Embryonic facial prominence (tissue), 1 donor: ENCODE results near the gene RIN2.

ENCODE experiments used
- DNase-seq: peaks from one replicate; pipeline ENCODE4 v3.0.0-alpha.2; 2016; ENCODE audit errors: extremely low spot score

The RIN2 gene

DNA sequence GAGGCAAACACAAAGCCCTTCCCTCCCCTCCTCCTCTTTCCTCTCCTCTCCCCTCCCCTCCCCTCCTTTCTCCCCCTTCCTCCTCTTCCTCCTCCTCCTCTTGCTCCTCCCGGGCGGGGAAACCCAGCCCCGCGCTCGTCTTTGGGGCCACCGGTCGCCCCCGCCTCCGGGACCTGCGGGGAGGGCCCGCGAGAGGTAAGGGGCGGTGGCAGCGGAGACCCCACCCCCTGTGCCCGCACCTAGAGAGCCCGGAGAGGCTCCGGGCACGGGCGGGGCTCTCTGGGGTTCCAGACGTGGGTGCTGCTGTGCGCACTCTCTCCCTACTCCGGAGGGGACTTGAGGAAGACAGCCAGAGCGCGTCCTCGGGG, at the start of gene RIN2:
Gene RIN2 (plus strand): TSS at position 126 of the 368 bp plus-strand sequence. CDS start 131,344 bp downstream, outside the sequence.
- DNase-seq: no peak

DNA sequence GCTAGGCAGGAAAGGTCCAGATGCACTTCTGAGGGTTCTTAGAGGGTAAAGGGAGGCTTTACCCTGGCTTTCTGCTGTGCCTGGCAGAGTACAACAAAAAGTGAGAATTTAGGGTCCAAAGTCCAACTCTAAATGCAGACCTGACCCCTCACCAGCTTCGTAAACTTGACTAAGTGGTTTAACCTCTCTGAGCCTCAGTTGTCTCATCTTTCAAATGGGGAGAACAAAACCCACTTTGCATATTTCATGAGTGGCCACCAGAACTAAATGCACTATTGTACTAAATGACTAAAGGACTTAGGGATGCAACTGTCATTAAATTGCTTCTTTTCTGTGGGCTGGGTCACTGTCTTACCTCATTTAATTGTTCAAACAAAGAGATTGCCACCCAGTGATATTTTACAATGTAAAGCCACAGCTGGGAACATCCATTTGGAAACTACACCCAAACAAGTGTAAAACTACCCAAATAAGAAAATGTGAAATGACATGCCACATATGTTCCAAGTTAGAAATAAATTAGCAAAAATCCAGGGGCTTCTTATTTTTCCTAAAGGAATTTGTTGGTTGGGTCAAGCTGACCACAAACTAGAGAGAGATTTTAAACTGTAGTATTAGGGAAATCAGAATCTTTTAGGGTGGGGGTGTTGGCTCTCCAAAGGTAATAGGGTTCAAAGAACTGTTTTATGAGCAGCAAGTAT, 48.3 kb upstream of the RIN2 start:
- no peak for DNase-seq

DNA sequence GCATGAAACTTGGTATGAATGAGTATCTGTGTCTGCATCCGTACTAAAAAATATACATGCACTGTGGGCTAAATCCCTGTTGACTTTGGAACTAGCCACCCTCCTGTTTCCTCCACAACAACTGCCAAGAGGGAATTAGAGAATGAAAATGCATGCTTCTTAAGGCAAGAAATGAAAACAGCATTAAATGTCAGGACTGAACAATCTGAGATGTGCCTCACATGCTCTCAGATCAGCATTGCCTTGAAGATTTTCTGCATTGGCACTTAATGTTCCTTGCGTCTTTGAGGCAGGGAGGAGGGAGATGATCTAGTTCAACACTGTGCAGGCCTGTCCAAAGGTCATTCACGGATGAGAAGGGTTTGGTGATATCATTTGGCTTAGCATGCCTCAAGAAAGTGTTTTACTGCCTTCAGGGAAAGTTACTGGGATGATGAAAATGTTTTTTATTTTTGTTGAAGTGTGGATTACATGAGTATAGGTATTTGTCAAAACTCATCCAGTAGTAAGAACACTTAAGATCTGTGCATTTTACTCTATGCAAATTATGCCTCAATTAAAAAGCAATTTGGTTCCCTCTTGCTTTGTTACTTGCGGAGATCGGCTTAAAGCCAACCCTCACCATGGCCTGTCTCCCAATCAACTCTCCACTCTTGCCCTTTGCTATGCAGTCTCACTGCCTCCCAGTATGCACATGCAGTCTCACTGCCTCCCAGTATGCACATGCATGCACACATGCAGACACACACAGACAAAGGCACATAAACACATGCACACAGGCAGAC, 47.5 kb upstream of the RIN2 start:
- DNase-seq: peak; percentile 70

DNA sequence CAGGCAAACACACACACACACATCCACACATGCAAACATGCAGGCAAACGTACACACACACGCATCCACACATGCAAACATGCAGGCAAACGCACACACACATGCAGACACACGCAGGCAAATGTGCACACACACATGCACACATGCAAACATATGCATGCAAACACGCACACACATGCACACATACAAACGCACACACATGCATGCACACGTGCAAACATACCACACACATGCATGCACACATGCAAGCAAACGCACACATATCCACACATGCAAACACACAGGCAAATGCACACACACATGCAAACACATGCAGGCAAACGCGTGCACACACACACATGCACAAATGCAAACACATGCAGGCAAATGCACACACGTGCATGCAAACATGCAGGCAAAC, 46.9 kb upstream of the RIN2 start:
- no peak for DNase-seq

DNA sequence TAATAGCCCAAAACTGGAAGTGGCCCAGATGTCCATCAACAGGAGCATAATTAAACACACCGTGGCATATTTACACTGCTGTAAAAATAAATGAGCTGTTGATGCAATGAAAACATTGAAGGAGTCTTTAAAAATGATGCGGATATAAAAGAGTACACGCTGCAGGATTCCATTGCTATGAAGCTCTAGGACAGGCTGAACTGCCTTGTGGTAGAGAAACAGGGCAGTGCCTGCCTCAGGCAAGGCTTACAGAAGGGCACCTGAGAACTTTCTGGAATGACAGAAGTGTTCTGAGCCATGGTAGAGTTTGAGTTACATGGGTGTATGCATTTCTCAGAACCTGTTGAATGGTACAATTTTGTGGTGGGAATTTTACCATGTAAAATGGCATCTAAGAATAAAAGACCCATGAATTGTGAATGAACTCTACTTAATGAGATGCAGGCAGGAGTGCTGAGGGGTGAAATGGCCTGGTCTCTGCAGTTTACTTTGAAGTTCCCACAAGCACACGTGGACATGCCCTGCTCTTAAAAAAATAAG, 45.3 kb upstream of the RIN2 start:
- DNase-seq: no peak

GRCh38 chr20:19713822-19714578, 44.1 kb upstream of the RIN2 start:
- DNase-seq: no peak

GRCh38 chr20:19714579-19714840, 43.5 kb upstream of the RIN2 start:
- DNase-seq: no peak

- no peak for DNase-seq
Observed at GRCh38 chr20:19715986-19716385, 42.1 kb upstream of the RIN2 start.

GRCh38 chr20:19718880-19719279, 39.2 kb upstream of the RIN2 start:
- DNase-seq: no peak

DNA sequence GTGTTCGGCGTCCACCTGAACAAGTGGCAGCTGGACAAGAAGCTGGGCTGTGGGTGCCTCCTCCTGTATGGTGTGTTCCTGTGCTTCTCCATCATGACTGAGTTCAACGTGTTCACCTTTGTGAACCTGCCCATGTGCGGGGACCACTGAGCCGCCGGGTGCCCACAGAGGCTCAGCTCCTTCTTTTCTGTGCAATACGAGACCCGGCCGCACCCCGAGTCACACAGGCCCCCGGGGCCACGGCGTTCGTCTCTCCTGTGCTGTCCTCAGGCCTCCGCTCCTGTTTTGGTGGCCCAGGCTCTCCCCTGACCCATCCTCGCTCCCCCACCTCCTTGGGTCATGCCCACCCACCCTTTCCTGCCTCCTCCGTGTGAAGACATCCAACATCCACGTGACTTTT, 37.1 kb upstream of the RIN2 start:
- DNase-seq: no peak

DNA sequence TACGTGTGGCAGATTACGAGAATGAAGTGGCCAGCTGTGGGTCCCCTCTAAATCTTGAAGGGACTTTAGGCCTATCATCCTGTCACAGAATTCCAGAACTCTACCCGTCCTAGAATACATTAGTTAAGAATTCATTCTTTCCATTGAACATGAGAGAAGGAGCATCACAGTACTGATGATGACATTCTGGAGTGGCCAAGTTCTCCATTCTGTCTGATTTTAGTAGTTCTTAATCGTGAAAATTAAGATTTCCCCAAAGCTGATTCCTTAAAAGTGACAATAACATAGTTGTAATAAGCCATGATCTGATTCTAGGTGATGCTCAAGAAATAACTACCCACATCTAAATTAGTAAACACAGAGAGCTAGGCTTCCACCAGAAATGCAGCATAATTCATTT, 35.0 kb upstream of the RIN2 start:
- no peak for DNase-seq

DNA sequence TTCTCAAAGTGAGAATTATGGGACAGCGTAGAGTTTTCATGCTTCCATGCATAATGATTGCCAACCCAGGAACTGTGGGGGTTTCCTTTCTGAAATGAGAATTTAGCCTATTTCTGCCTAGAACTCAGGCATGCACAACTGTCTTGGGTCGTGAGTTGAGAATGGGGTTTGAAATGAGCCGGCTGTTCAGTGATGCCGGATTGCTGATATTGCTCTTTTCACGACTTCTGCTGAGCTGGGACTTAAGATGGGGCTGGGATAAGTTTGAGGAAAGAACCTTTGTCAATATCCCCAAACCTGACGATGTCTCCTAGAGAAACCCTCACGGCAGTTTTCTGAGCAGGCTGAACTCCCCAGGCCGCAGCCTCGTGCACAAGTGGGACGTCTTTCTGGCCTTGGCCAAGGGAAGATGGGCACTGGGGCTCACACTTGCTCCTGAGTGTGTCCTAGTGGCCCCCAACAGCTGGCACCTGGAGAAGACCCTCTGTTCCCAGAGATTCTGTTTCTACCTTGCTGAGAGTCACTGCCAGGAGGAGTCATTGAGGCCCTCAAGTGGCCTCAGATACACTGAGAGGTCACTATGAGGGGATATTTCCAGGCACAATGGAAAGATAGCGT, 34.1 kb upstream of the RIN2 start:
- no peak for DNase-seq

DNA sequence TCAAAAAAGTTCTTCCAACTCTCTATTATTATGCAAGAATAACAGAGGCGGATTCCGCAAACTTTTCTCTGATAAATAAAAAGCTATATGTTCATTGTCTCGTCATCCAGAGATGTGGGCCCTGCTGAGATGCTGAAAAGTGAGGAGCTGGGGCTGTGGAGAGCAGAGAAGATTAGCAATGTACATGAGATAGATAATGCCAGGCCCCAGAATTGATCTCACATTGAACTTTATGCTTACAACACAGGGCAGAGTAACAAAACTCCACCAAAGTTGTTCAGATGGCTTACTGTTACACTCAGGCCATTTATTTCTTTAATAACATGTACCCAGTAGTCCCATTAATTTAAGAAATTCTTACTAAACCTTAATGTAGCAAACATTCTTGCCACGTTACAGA, 32.7 kb upstream of the RIN2 start:
- no peak for DNase-seq

DNA sequence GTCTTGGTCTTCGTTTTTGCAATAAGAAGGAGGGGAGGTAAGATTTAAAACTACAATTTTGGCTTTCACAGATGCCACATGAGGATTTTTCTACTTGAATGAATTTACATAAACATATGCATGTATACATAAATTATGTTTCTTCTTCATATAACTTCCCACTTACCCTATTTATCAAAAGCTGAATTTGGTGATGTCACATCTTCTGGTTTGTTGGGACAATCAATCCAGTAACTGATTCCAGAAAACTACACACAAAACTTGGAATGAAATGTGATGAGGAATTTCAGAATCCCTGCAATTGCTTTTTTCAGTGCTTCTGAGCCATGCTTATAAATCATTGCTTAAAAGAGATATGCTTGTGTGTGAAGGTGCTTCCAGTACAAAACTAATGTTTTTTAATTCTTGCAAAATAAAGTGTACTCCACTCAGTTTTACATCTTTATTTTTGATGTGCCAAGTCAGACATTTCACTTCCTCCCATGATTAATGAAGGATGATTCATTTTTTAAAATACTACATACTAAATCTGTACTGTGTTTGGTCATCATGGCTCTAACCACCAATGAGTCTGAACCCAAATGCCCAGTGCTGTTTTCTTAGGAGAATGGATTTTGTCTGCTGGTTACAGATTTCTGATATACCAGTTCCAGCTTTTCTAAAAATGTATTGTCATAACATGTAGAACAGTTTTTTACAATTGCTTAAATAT, 32.1 kb upstream of the RIN2 start:
- DNase-seq: no peak

- DNase-seq: no peak
Observed at GRCh38 chr20:19727251-19727847, 30.7 kb upstream of the RIN2 start.

GRCh38 chr20:19729672-19730071, 28.4 kb upstream of the RIN2 start:
- DNase-seq: no peak

GRCh38 chr20:19730706-19731105, 27.4 kb upstream of the RIN2 start:
- no peak for DNase-seq

GRCh38 chr20:19734811-19735210, 23.2 kb upstream of the RIN2 start:
- no peak for DNase-seq

DNA sequence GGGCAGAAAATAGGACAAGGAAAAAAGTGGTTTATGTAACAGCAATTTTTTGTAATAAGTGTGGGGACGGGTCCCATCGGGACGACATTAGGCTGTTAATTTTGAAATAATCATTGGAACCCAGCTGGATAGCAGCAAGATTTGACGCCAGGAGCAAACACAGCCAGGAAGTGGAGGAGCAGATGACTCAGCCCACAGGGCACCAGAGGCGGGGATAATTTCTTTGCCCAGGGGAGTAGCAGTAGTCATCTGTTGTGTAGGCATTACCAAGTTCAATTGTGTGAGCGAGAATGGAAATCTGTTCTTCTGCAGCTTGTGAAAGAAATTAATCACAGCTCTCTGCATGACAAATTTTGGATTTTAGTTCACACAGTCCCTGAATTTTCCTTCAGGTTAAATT, 22.6 kb upstream of the RIN2 start:
- no peak for DNase-seq

DNA sequence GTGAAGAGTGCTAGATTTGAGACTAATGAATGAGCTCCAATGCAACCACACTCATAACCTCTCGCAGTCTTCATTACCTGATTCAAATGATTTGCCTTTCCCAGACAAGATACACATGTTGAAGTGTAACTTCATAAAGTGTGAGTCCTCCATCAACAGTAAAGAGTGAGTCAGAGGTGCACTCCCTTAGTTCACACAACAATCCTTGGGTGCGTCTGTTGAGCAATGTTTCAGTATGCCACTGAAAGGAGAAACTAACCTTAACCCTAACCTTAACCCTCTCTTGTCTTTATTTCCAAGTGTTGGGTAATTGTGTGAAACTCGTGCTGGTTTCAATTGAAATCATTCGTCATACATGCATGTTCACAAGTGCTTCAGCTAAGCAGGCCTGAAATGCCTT, 21.0 kb upstream of the RIN2 start:
- no peak for DNase-seq

GRCh38 chr20:19738951-19739350, 19.1 kb upstream of the RIN2 start:
- no peak for DNase-seq
